ENCODE measurements around the gene SEPTIN1.
A peak's percentile ranks its signal among the peaks of the same experiment; 100 is the strongest.
"Not testable (repeated sequence)": the region's sequence is repeated elsewhere in the genome, so short reads cannot be mapped to it uniquely, and the experiment has no call there.

The SEPTIN1 gene

GRCh38 chr16:30406795-30407101 lies 24.4 kb upstream of the SEPTIN1 start:
- DNase-seq: no peak

GRCh38 chr16:30401768-30402425 lies 19.5 kb upstream of the SEPTIN1 start:
- DNase-seq: no peak

GRCh38 chr16:30399435-30400186 lies 17.2 kb upstream of the SEPTIN1 start:
- no peak for DNase-seq

GRCh38 chr16:30398661-30399434 lies 16.5 kb upstream of the SEPTIN1 start:
- DNase-seq: no peak

- no peak for DNase-seq
Measured at GRCh38 chr16:30397776-30398660, 15.7 kb upstream of the SEPTIN1 start.

- no peak for DNase-seq
Measured at GRCh38 chr16:30397056-30397455, 14.7 kb upstream of the SEPTIN1 start.

- DNase-seq: not testable (repeated sequence)
Measured at GRCh38 chr16:30396627-30397026, 14.3 kb upstream of the SEPTIN1 start.

- DNase-seq: no peak
Measured at GRCh38 chr16:30395992-30396585, 13.7 kb upstream of the SEPTIN1 start.

GRCh38 chr16:30395155-30395991 lies 13.0 kb upstream of the SEPTIN1 start, which contains the start of gene ZNF48:
ZNF48 (plus strand) TSS chr16:30395420; CDS start chr16:30395795, 375 bp downstream.
- DNase-seq: peak; percentile 79

- DNase-seq: peak; percentile 89
Measured at GRCh38 chr16:30394592-30395154, 12.3 kb upstream of the SEPTIN1 start.

GRCh38 chr16:30383521-30383920 lies 1.2 kb upstream of the SEPTIN1 start:
- no peak for DNase-seq

- DNase-seq: no peak
Measured at GRCh38 chr16:30381291-30382041, 895 bp downstream of the SEPTIN1 start.

GRCh38 chr16:30380803-30381208 lies 1.6 kb downstream of the SEPTIN1 start:
- no peak for DNase-seq

GRCh38 chr16:30380072-30380802 lies 2.1 kb downstream of the SEPTIN1 start:
- no peak for DNase-seq

- DNase-seq: no peak
Measured at GRCh38 chr16:30379158-30379783, 3.1 kb downstream of the SEPTIN1 start.

GRCh38 chr16:30378236-30379157 lies 3.9 kb downstream of the SEPTIN1 start:
- peak; percentile 95 for DNase-seq

- DNase-seq: peak; percentile 93
Measured at GRCh38 chr16:30377812-30378235, 4.5 kb downstream of the SEPTIN1 start.

Data from right kidney (tissue), 1 donor.